GM23338 (cell line): Measurements from ENCODE around the gene MTARC2.

Experiments used
- CREB1 ChIP-seq: fragments of 250-450 bp; sonication (Bioruptor Pico); IDR thresholded peaks from 2 replicates; pipeline ENCODE4 v1.5.0; 2020; ENCODE audit warnings: low read depth, mild to moderate bottlenecking, moderate library complexity
- EZH2 ChIP-seq: fragments of 200-600 bp; sonication (generic); IDR thresholded peaks from one replicate; pipeline ENCODE4 v1.8.0; 2017; ENCODE audit warnings: antibody characterized with exemption, mild to moderate bottlenecking, low read depth; ENCODE audit not compliant: unreplicated experiment
- EZH2phosphoT487 ChIP-seq: fragments of 200-600 bp; sonication (generic); IDR thresholded peaks from one replicate; pipeline ENCODE4 v1.8.1; 2018; ENCODE audit warnings: antibody characterized with exemption; ENCODE audit not compliant: unreplicated experiment
- JUNB ChIP-seq: IDR thresholded peaks from one replicate; pipeline ENCODE4 v1.6.1; 2016; ENCODE audit warnings: antibody characterized with exemption; ENCODE audit not compliant: unreplicated experiment
- NANOG ChIP-seq: IDR thresholded peaks from 2 replicates; pipeline ENCODE4 v1.6.1; 2016; ENCODE audit warnings: antibody characterized with exemption, borderline replicate concordance
- POLR2AphosphoS5 ChIP-seq: IDR thresholded peaks from 2 replicates; pipeline ENCODE4 v1.6.1; 2016; ENCODE audit warnings: antibody characterized with exemption, low read depth
- STAT1 ChIP-seq: IDR thresholded peaks from one replicate; pipeline ENCODE4 v1.6.1; 2016; ENCODE audit warnings: antibody characterized with exemption; ENCODE audit not compliant: unreplicated experiment
- ZNF114 ChIP-seq: fragments of 250-450 bp; sonication (Bioruptor Pico); IDR thresholded peaks from 2 replicates; pipeline ENCODE4 v1.5.0; 2020; ENCODE audit warnings: mild to moderate bottlenecking, moderate library complexity
- ZNF331 ChIP-seq: fragments of 250-450 bp; sonication (Bioruptor Pico); IDR thresholded peaks from 2 replicates; pipeline ENCODE4 v1.5.0; 2020; ENCODE audit warnings: low read depth, mild to moderate bottlenecking, moderate library complexity
- TF ChIP-seq, protein P1 (sequence below), 2 experiments: fragments of 200-600 bp in 1 of 2; sonication (generic) in 1 of 2; conservative IDR thresholded peaks; 2 replicates each; pipeline versions ENCODE4 v1.5.1 to v1.6.1; 2016 to 2017; ENCODE audit warnings: antibody characterized with exemption in 2 of 2, low read depth in 2 of 2, mild to moderate bottlenecking in 2 of 2, moderate library complexity in 1 of 2
- TF ChIP-seq, protein P2 (sequence below): IDR thresholded peaks from 2 replicates; pipeline ENCODE4 v1.6.1; 2016; ENCODE audit warnings: antibody characterized with exemption
- TF ChIP-seq, protein P3 (sequence below): IDR thresholded peaks from one replicate; pipeline ENCODE4 v1.6.1; 2018; ENCODE audit warnings: antibody characterized with exemption; ENCODE audit not compliant: unreplicated experiment
- TF ChIP-seq, protein P4 (sequence below): fragments of 250-450 bp; sonication (Bioruptor Pico); IDR thresholded peaks from 2 replicates; pipeline ENCODE4 v1.5.0; 2020; ENCODE audit warnings: mild to moderate bottlenecking, moderate library complexity

DNA sequence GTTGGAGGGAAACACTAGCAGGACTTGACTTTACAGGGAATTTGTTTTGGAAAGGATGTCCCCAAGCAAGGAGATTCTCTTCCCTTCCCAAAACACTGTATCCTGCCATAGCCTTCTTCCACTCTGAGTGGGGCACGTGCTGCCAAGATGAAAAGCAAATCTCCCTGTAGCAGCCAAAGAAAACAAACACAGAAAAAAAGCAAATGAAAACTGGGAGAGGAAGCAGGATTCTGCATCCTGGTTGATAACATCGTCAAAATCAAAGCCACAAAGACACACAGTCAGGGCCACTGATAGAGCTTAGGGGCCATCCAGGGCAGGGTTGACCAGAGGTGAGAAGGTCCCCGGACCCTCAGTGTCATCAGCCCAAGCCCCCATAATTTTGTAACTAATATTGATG, 16.0 kb upstream of the MTARC2 start:
- TF ChIP-seq POLR2AphosphoS5 (no peak), EZH2 (no peak), ZNF114 (CRISPR knock-in tag) (no peak), EZH2phosphoT487 (no peak), STAT1 (no peak), JUNB (no peak), CREB1 (no peak), NANOG (no peak), ZNF331 (no peak)
- TF ChIP-seq, protein P1, sequence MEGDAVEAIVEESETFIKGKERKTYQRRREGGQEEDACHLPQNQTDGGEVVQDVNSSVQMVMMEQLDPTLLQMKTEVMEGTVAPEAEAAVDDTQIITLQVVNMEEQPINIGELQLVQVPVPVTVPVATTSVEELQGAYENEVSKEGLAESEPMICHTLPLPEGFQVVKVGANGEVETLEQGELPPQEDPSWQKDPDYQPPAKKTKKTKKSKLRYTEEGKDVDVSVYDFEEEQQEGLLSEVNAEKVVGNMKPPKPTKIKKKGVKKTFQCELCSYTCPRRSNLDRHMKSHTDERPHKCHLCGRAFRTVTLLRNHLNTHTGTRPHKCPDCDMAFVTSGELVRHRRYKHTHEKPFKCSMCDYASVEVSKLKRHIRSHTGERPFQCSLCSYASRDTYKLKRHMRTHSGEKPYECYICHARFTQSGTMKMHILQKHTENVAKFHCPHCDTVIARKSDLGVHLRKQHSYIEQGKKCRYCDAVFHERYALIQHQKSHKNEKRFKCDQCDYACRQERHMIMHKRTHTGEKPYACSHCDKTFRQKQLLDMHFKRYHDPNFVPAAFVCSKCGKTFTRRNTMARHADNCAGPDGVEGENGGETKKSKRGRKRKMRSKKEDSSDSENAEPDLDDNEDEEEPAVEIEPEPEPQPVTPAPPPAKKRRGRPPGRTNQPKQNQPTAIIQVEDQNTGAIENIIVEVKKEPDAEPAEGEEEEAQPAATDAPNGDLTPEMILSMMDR (conservative IDR thresholded peaks at IDR 0.05; ENCODE audit: low read depth in 2 of 2): no peak
- TF ChIP-seq, protein P2, sequence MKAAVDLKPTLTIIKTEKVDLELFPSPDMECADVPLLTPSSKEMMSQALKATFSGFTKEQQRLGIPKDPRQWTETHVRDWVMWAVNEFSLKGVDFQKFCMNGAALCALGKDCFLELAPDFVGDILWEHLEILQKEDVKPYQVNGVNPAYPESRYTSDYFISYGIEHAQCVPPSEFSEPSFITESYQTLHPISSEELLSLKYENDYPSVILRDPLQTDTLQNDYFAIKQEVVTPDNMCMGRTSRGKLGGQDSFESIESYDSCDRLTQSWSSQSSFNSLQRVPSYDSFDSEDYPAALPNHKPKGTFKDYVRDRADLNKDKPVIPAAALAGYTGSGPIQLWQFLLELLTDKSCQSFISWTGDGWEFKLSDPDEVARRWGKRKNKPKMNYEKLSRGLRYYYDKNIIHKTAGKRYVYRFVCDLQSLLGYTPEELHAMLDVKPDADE: no peak
- TF ChIP-seq, protein P3, sequence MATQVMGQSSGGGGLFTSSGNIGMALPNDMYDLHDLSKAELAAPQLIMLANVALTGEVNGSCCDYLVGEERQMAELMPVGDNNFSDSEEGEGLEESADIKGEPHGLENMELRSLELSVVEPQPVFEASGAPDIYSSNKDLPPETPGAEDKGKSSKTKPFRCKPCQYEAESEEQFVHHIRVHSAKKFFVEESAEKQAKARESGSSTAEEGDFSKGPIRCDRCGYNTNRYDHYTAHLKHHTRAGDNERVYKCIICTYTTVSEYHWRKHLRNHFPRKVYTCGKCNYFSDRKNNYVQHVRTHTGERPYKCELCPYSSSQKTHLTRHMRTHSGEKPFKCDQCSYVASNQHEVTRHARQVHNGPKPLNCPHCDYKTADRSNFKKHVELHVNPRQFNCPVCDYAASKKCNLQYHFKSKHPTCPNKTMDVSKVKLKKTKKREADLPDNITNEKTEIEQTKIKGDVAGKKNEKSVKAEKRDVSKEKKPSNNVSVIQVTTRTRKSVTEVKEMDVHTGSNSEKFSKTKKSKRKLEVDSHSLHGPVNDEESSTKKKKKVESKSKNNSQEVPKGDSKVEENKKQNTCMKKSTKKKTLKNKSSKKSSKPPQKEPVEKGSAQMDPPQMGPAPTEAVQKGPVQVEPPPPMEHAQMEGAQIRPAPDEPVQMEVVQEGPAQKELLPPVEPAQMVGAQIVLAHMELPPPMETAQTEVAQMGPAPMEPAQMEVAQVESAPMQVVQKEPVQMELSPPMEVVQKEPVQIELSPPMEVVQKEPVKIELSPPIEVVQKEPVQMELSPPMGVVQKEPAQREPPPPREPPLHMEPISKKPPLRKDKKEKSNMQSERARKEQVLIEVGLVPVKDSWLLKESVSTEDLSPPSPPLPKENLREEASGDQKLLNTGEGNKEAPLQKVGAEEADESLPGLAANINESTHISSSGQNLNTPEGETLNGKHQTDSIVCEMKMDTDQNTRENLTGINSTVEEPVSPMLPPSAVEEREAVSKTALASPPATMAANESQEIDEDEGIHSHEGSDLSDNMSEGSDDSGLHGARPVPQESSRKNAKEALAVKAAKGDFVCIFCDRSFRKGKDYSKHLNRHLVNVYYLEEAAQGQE: no peak
- TF ChIP-seq, protein P4, sequence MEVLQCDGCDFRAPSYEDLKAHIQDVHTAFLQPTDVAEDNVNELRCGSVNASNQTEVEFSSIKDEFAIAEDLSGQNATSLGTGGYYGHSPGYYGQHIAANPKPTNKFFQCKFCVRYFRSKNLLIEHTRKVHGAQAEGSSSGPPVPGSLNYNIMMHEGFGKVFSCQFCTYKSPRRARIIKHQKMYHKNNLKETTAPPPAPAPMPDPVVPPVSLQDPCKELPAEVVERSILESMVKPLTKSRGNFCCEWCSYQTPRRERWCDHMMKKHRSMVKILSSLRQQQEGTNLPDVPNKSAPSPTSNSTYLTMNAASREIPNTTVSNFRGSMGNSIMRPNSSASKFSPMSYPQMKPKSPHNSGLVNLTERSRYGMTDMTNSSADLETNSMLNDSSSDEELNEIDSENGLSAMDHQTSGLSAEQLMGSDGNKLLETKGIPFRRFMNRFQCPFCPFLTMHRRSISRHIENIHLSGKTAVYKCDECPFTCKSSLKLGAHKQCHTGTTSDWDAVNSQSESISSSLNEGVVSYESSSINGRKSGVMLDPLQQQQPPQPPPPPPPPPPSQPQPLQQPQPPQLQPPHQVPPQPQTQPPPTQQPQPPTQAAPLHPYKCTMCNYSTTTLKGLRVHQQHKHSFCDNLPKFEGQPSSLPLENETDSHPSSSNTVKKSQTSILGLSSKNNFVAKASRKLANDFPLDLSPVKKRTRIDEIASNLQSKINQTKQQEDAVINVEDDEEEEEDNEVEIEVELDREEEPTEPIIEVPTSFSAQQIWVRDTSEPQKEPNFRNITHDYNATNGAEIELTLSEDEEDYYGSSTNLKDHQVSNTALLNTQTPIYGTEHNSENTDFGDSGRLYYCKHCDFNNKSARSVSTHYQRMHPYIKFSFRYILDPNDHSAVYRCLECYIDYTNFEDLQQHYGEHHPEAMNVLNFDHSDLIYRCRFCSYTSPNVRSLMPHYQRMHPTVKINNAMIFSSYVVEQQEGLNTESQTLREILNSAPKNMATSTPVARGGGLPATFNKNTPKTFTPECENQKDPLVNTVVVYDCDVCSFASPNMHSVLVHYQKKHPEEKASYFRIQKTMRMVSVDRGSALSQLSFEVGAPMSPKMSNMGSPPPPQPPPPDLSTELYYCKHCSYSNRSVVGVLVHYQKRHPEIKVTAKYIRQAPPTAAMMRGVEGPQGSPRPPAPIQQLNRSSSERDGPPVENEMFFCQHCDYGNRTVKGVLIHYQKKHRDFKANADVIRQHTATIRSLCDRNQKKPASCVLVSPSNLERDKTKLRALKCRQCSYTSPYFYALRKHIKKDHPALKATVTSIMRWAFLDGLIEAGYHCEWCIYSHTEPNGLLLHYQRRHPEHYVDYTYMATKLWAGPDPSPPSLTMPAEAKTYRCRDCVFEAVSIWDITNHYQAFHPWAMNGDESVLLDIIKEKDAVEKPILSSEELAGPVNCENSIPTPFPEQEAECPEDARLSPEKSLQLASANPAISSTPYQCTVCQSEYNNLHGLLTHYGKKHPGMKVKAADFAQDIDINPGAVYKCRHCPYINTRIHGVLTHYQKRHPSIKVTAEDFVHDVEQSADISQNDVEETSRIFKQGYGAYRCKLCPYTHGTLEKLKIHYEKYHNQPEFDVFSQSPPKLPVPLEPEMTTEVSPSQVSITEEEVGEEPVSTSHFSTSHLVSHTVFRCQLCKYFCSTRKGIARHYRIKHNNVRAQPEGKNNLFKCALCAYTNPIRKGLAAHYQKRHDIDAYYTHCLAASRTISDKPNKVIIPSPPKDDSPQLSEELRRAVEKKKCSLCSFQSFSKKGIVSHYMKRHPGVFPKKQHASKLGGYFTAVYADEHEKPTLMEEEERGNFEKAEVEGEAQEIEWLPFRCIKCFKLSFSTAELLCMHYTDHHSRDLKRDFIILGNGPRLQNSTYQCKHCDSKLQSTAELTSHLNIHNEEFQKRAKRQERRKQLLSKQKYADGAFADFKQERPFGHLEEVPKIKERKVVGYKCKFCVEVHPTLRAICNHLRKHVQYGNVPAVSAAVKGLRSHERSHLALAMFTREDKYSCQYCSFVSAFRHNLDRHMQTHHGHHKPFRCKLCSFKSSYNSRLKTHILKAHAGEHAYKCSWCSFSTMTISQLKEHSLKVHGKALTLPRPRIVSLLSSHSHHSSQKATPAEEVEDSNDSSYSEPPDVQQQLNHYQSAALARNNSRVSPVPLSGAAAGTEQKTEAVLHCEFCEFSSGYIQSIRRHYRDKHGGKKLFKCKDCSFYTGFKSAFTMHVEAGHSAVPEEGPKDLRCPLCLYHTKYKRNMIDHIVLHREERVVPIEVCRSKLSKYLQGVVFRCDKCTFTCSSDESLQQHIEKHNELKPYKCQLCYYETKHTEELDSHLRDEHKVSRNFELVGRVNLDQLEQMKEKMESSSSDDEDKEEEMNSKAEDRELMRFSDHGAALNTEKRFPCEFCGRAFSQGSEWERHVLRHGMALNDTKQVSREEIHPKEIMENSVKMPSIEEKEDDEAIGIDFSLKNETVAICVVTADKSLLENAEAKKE: no peak
